OCI-LY1 (cell line): Measurements from ENCODE around the gene DOK5.

Experiments
- H2AFZ ChIP-seq: fragments of 200-600 bp; sonication (generic), shearing (Covaris generic); 2 replicates; pipeline ENCODE4 v1.6.0; 2014; ENCODE audit warnings: antibody characterized with exemption, mild to moderate bottlenecking, low read length
- H3F3A ChIP-seq: fragments of 200-600 bp; sonication (generic), shearing (Covaris generic); 2 replicates; pipeline ENCODE4 v1.6.0; 2014; ENCODE audit warnings: mild to moderate bottlenecking, antibody characterized with exemption, low read length, moderate library complexity; ENCODE audit not compliant: insufficient read depth
- H3K27ac ChIP-seq: fragments of 200-600 bp; sonication (generic); 2 replicates; pipeline ENCODE4 v1.5.1; 2014; ENCODE audit warnings: low read length, mixed run types, mild to moderate bottlenecking, low read depth; ENCODE audit not compliant: poor library complexity, severe bottlenecking
- H3K27me3 ChIP-seq: fragments of 200-600 bp; sonication (generic); 2 replicates; pipeline ENCODE4 v1.6.0; 2014; ENCODE audit warnings: antibody characterized with exemption, mild to moderate bottlenecking, low read length, moderate library complexity; ENCODE audit not compliant: insufficient read depth
- H3K36me3 ChIP-seq: fragments of 200-600 bp; sonication (generic); 2 replicates; pipeline ENCODE4 v1.6.1; 2014; ENCODE audit warnings: mild to moderate bottlenecking, antibody characterized with exemption, low read length, moderate library complexity, mixed read lengths; ENCODE audit not compliant: insufficient read depth
- H3K4me1 ChIP-seq: fragments of 200-600 bp; sonication (generic); 2 replicates; pipeline ENCODE4 v1.5.1; 2014; ENCODE audit warnings: mild to moderate bottlenecking, low read length, moderate library complexity; ENCODE audit not compliant: insufficient read depth, severe bottlenecking
- H3K4me2 ChIP-seq: fragments of 200-600 bp; sonication (generic), shearing (Covaris generic); 2 replicates; pipeline ENCODE4 v1.6.1; 2014; ENCODE audit warnings: low read length
- H3K4me3 ChIP-seq: fragments of 200-600 bp; sonication (generic); 2 replicates; pipeline ENCODE4 v1.5.1; 2014; ENCODE audit warnings: low read length, low read depth, mild to moderate bottlenecking, mixed read lengths; ENCODE audit not compliant: poor library complexity, severe bottlenecking
- H3K79me2 ChIP-seq: fragments of 200-600 bp; shearing (Covaris generic); 2 replicates; pipeline ENCODE4 v1.6.1; 2016; ENCODE audit warnings: mixed run types, low read length, mixed read lengths; ENCODE audit not compliant: insufficient read depth
- H3K9ac ChIP-seq: fragments of 200-600 bp; sonication (generic), shearing (Covaris generic); 2 replicates; pipeline ENCODE4 v1.6.1; 2014; ENCODE audit warnings: mild to moderate bottlenecking, low read length, mixed read lengths
- H3K9me2 ChIP-seq: fragments of 200-600 bp; sonication (generic), shearing (Covaris generic); 2 replicates; pipeline ENCODE4 v1.6.1; 2014; ENCODE audit warnings: low read depth, mild to moderate bottlenecking, low read length, mixed read lengths
- H3K9me3 ChIP-seq: fragments of 200-600 bp; shearing (Covaris generic); 2 replicates; pipeline ENCODE4 v1.6.1; 2014; ENCODE audit warnings: low read length, mixed read lengths
- H4K20me1 ChIP-seq: fragments of 200-600 bp; sonication (generic), shearing (Covaris generic); 2 replicates; pipeline ENCODE4 v1.6.0; 2016; ENCODE audit warnings: mild to moderate bottlenecking, low read length; ENCODE audit not compliant: insufficient read depth
- CTCF ChIP-seq: fragments of 200-600 bp; sonication (generic), shearing (Covaris generic); IDR thresholded peaks from 2 replicates; pipeline ENCODE4 v1.5.1; 2017; ENCODE audit warnings: mild to moderate bottlenecking, antibody characterized with exemption, low read length, moderate library complexity, mixed read lengths
- EZH2 ChIP-seq: fragments of 200-600 bp; sonication (generic), shearing (Covaris generic); IDR thresholded peaks from 2 replicates; pipeline ENCODE4 v1.8.0; 2017; ENCODE audit warnings: borderline replicate concordance, mixed run types, mild to moderate bottlenecking, antibody characterized with exemption, low read length, moderate library complexity, mixed read lengths

The DOK5 gene

DNA sequence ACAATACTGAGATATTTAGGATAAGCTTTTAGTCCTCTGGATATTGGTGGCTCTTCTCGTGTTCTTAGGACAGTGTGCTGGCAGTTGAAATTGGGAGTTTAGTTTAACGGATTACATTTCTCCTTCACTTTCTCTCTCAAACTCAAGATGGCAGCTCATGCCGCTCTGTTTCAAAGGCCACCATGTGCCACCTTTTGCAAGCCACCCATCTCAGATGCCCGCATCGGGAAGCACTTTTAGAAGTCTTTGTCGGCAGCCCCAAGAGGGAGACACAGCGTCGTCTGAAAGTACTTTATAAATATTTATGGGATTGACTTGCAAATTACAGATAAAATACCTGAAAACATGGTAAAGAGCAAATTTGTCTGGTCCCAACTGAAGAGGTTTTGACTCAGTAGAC is 73.5 kb downstream of the DOK5 start:
- H3K9ac ChIP-seq: no peak overlapping the region
- no peaks in the 10 kb centered on the region for H3K4me1 ChIP-seq

DNA sequence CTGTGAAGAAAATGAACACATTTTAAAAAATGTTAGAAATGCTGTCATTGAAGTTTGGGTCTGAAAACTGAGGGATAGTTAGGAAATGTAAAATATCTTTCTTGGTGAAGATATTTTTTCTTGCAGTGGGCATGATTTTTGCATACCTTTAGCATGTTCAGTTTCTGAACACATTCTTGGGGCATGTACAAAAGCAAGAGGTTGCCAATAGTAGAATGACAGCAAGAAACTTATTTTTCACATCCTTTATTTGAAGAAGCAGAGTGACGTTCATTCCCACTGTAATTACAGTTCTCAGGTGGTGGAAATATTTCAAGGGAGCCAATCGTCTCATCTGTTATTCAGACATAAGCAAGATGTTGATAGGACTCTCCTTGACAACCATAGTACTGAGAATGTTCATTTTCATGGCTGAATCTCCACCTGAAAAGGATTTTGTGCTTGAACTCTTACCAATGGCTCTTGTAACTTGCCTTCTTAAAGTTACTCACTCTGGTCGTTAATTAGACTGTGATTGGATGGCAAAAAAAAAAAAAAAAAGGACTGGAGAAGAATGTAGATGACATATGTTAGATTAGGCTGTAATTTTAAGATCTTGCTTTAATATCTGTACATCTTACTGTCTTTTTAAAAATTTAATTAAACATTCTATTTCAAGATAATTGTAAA is 74.4 kb downstream of the DOK5 start:
- Histone ChIP-seq H4K20me1 (no peaks in the 10 kb centered on the region), H3K4me2 (no peak overlapping the region), H3K4me3 (no peak overlapping the region), H3K27ac (no peak overlapping the region), H3K9me2 (no peaks in the 10 kb centered on the region), H3K9me3 (no peaks in the 10 kb centered on the region), H3K79me2 (no peaks in the 10 kb centered on the region), H2AFZ (no peak overlapping the region), H3K4me1 (no peaks in the 10 kb centered on the region), H3K9ac (no peak overlapping the region), H3F3A (no peaks in the 10 kb centered on the region), H3K27me3 (no peaks in the 10 kb centered on the region), H3K36me3 (no peaks in the 10 kb centered on the region)
- TF ChIP-seq EZH2 (no peak), CTCF (no peak)

More for the DNA sequence above, 73.5 kb downstream of the DOK5 start:
- H3K4me2 ChIP-seq: no peak overlapping the region
- no peaks in the 10 kb centered on the region for H3K79me2 ChIP-seq
- H3K9me2 ChIP-seq: no peaks in the 10 kb centered on the region
- H3K27me3 ChIP-seq: no peaks in the 10 kb centered on the region
- no peaks in the 10 kb centered on the region for H3F3A ChIP-seq
- H3K27ac ChIP-seq: no peak overlapping the region
- TF ChIP-seq EZH2 (no peak), CTCF (no peak)
- H3K36me3 ChIP-seq: no peaks in the 10 kb centered on the region
- H3K4me3 ChIP-seq: no peak overlapping the region
- H4K20me1 ChIP-seq: no peaks in the 10 kb centered on the region
- H3K9me3 ChIP-seq: no peaks in the 10 kb centered on the region
- no peak overlapping the region for H2AFZ ChIP-seq

DNA sequence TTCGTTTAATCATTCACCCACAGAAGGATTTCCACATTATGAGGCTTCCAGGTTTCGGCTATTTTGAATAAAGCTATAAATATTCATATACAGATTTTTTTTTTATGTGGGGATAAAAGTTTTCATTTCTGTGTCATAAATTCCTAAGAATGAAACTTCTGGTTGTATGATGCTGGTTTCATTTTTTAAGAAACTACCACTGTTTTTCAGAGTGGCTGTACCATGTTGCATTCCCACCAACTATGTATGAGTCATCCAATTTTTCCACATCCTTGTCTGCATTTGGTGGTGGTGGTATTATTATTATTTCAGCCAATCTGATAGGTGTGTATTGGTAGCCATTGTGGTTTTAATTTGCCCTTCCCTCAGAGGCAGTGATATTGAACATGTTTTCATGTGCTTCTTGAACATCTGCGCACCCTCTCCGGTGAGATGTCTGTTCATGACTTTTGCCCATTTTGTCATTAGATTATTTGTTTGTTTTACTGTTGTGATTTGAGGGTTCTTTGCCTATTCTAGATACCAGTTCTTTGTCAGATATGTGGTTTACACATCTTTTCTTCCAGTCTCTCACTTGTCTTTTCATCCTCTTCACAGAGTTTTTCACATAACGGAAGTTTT is 75.5 kb downstream of the DOK5 start:
- Histone ChIP-seq H3K9me2 (no peaks in the 10 kb centered on the region), H3K27ac (no peak overlapping the region), H3K79me2 (no peaks in the 10 kb centered on the region), H3K4me2 (no peak overlapping the region), H3F3A (no peaks in the 10 kb centered on the region), H3K4me3 (no peak overlapping the region), H3K36me3 (no peaks in the 10 kb centered on the region), H3K9me3 (no peaks in the 10 kb centered on the region), H4K20me1 (no peaks in the 10 kb centered on the region), H3K27me3 (no peaks in the 10 kb centered on the region), H3K9ac (no peak overlapping the region), H3K4me1 (no peaks in the 10 kb centered on the region), H2AFZ (no peak overlapping the region)
- TF ChIP-seq CTCF: no peak
